HG03066 (cell line): Measurements from ENCODE around the gene TBL1XR1.
A peak's percentile ranks its signal among the peaks of the same experiment; 100 is the strongest.
"Not testable (repeated sequence)": the region's sequence is repeated elsewhere in the genome, so short reads cannot be mapped to it uniquely, and the experiment has no call there.

Experiments used
- ATAC-seq: cut with Tn5 transposase; IDR thresholded peaks from one replicate; pipeline ENCODE4 v1.9.1; 2021; ENCODE audit warnings: low read depth; ENCODE audit not compliant: unreplicated experiment

The TBL1XR1 gene

DNA sequence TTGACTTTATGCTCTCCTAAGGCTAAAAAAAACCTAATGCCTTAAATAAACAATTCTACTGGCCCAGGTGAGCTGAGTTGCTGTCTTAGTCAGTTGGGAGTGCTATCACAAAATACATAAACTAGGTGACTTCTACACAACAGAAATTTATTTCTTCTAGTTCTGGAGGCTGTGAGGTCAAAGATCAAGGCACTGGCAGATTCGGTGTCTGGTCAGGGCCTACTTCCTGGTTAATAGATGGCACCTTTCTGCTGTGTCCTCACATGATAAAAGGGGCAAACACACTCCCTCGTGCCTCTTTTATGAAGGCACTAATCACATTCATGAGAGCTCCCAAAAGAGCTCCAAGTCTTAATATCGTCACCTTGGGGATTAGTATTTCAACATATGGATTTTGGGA is 11.5 kb upstream of the TBL1XR1 start:
- ATAC-seq: no peak

DNA sequence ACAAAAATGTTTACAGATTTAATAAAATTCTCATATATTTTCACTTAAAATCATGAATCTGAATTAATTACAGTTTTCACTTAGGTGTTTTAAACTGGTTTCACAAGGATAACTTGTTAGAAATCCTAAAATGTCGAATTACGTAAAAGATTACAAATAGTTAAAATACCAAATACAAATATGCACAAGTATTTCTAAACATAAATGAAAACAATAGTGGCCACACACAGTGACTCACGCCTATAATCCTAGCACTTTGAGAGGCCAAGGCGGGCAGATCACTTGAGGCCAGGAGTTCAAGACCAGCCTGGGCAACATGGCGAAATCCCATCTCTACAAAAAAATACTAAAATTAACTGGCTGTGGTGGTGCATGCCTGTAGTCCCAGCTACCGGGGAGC is 10.9 kb upstream of the TBL1XR1 start:
- ATAC-seq: no peak

DNA sequence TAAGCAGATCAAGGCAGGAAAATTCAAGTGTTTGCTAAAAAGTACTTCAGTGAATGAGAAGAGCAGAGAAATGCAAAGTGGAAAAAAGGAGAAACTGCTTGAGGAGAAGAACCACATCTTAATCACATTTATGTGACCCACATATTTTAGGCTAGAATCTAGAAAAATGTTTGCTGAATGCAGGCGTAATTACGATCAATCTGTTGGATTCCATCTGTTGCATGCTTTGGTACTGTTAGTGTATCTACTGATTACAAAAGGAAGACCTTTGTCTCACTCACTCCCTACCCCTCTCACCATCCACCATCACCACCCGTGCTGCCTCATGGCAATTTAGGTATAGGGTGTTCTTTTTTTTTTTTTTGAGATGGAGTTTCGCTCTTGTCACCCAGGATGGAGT is 9.7 kb upstream of the TBL1XR1 start:
- ATAC-seq: no peak

GRCh38 chr3:177203689-177204395 is 6.6 kb upstream of the TBL1XR1 start:
- ATAC-seq: no peak

- ATAC-seq: not testable (repeated sequence)
Observed at GRCh38 chr3:177203016-177203415, 5.7 kb upstream of the TBL1XR1 start.

- ATAC-seq: peak; percentile 72
Observed at GRCh38 chr3:177201700-177202397, 4.6 kb upstream of the TBL1XR1 start.

- no peak for ATAC-seq
Observed at GRCh38 chr3:177199206-177199760, 2.0 kb upstream of the TBL1XR1 start.

- peak; percentile 23 for ATAC-seq
Observed at GRCh38 chr3:177197727-177198460, 612 bp upstream of the TBL1XR1 start.

DNA sequence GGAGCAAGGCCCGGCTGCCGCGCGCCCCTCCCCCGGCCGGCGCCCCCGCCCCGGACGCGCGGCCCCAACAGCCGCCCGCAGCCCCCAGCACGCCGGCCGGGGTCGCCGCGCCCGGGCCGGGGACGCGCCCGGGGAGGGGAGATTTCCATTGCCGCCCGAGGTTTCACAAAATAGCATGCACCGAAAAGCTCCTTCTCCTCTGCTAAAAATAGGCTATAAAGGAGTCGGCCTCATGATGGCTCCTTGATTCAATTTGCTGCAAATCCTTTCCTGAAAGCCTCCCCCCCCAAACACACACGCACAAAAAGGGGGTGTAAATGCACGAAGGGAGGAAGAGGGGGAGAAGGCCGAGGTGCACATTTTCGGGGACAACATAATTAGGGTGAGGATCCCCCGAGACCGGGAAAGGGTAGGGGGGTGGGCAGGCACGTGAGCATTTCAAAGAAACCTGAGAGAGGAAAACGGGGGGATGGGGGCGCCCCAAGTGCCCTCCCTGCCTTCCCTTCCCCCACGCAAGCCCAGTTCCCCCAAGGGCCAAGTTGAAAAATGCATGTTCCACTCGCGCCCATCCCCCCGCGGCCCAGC is 734 bp downstream of the TBL1XR1 start:
- ATAC-seq: no peak

- ATAC-seq: no peak
Observed at GRCh38 chr3:177196008-177196455, 1.2 kb downstream of the TBL1XR1 start.

DNA sequence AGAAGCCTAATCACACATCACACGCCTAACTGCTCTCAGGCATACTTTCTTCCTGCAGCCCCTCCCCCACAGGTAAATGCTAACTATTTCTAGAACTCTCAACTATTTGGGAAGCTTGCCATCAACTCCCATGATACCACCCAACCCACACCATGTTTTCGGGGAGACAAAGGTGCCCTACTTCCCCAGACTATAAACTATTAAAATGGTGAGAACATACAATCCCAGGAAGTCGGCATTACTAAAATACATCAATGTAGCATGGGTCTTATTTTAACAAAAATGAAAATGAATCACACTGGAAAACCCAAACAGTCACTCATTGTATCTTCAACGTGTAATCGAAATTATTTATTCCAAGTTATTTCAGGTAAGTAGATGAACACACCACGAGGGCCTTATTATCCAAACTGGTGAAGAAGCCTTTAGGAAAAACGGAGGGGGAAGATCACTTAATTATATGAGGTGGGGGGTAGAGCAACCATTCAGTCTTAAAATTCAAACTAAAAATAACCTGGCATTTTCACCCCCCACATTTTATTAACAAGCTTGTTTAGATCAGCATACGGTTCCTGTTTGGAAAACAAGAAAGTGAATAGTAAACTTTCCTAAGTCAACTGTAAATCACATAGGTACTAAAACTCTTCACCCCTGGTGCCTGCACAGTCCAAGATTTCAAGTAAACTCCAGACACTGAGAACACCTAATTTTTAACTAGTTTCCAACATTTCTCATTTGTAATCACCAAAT is 1.9 kb downstream of the TBL1XR1 start:
- ATAC-seq: no peak

GRCh38 chr3:177194299-177194698 is 3.0 kb downstream of the TBL1XR1 start:
- ATAC-seq: no peak

GRCh38 chr3:177193688-177194268 is 3.5 kb downstream of the TBL1XR1 start:
- no peak for ATAC-seq

GRCh38 chr3:177193275-177193674 is 4.0 kb downstream of the TBL1XR1 start:
- not testable (repeated sequence) for ATAC-seq

GRCh38 chr3:177190756-177191681 is 6.3 kb downstream of the TBL1XR1 start:
- no peak for ATAC-seq

- not testable (repeated sequence) for ATAC-seq
Observed at GRCh38 chr3:177190184-177190583, 7.1 kb downstream of the TBL1XR1 start.

GRCh38 chr3:177188325-177188724 is 9.0 kb downstream of the TBL1XR1 start:
- ATAC-seq: not testable (repeated sequence)

DNA sequence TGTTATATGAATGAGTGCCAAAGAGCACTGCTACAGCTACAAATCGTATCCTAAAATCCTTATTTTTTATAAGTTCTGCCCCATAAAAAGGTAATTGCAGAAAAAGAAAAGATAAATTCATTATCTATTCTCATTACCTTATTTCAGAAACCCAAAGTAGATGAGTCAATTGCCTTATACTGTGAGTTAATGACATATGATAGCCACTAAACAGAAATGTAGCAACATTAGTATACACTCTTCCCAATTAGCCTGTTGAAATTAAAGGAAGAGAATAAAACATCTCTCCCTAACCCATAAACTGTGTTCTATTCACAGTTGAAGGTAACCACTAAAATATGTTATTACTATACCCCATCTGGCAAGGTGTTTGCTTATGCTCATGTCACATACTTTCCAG is 11.0 kb downstream of the TBL1XR1 start:
- no peak for ATAC-seq
